ENCODE measurements around the gene MTHFD1L. TPM values are rescaled to one million over a fixed set of nuclear protein-coding genes. Genes with fewer than 3 reads are reported as not detected.

Gene MTHFD1L
- total and polyA plus RNA-seq, 7 experiments from 2014 or later: 5.7 to 57.8 (median 7.8) TPM

DNA sequence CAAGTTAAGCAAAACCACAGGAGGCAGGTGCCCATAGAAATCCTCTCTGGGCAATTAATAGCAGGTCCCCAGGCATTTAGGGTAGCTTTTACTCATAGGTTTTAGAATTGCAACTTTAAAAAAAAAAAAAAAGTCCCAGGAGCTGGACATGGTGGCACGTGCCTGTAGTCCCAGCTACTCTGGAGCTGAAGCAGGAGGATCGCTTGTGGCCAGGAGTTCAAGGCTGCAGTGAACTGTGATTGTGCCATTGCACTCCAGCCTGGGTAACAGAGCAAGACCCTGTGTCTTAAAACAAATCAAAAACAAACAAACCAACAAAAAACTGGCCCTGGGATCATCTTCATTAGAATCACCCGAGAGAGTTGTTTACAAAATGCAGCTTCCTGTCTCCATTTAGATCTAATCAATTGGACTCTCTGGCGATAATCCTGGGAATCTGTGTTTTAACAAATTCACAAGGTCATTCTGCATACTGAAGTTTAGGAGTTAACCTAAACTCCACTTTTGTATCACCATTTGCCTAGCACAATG is 242.5 kb downstream of the MTHFD1L start:
- H3K36me3 Mint-ChIP-seq: peaks cover 0 to 5% (median 0%) of the 10 kb centered on the region in 5 donors
- Histone ChIP-seq H3K4me3 (ENCODE audit: low read length) (no peak overlapping the region), H3K9me3 (ENCODE audit: control insufficient read depth in 2 of 3, low read length in 3 of 3) (no peaks in the 10 kb centered on the region), H3K36me3 (ENCODE audit: control insufficient read depth in 2 of 3, insufficient read depth in 3 of 3, low read length in 3 of 3) (no peaks in the 10 kb centered on the region), H3K4me1 (ENCODE audit: control insufficient read depth in 2 of 2, insufficient read depth in 2 of 2, low read length in 2 of 2) (no peaks in the 10 kb centered on the region), H3K27me3 (ENCODE audit: control insufficient read depth in 2 of 2, insufficient read depth in 2 of 2, low read length in 2 of 2) (no peaks in the 10 kb centered on the region), H3K27ac (ENCODE audit: low read depth, low read length) (no peak overlapping the region)
- peaks cover 0 to 1% (median 0%) of the 10 kb centered on the region in 7 donors for H3K4me1 Mint-ChIP-seq
- no peak overlapping the region for H3K27ac Mint-ChIP-seq
- ATAC-seq (no peak), DNase-seq (no peak)
- H3K27me3 Mint-ChIP-seq: peaks cover 0 to 14% (median 12%) of the 10 kb centered on the region in 5 donors
- H3K9me3 Mint-ChIP-seq: no peaks in the 10 kb centered on the region
- no peak overlapping the region for H3K4me3 Mint-ChIP-seq
- intact Hi-C loops (cut with micrococcal nuclease): no loop called here
- ChIA-PET POLR2A (no interaction called here), CTCF (no interaction called here)

GRCh38 chr6:151108548-151108947 is 243.0 kb downstream of the MTHFD1L start:
- ATAC-seq (no peak), DNase-seq (no peak)
- H3K9me3 Mint-ChIP-seq: peaks cover 0 to 3% (median 0%) of the 10 kb centered on the region in 11 donors
- H3K27ac Mint-ChIP-seq: no peak overlapping the region
- H3K36me3 Mint-ChIP-seq: peaks cover 0 to 3% (median 0%) of the 10 kb centered on the region in 5 donors
- H3K4me1 Mint-ChIP-seq: peaks cover 0 to 1% (median 0%) of the 10 kb centered on the region in 7 donors
- Histone ChIP-seq H3K4me3 (ENCODE audit: low read length) (no peak overlapping the region), H3K4me1 (ENCODE audit: control insufficient read depth in 2 of 2, insufficient read depth in 2 of 2, low read length in 2 of 2) (no peaks in the 10 kb centered on the region), H3K36me3 (ENCODE audit: control insufficient read depth in 2 of 3, insufficient read depth in 3 of 3, low read length in 3 of 3) (no peaks in the 10 kb centered on the region), H3K27ac (ENCODE audit: low read depth, low read length) (no peak overlapping the region), H3K27me3 (ENCODE audit: control insufficient read depth in 2 of 2, insufficient read depth in 2 of 2, low read length in 2 of 2) (no peaks in the 10 kb centered on the region), H3K9me3 (ENCODE audit: control insufficient read depth in 2 of 3, low read length in 3 of 3) (no peaks in the 10 kb centered on the region)
- intact Hi-C loops (cut with micrococcal nuclease): no loop called here
- H3K27me3 Mint-ChIP-seq: peaks cover 3 to 16% (median 12%) of the 10 kb centered on the region in 5 donors
- POLR2A ChIA-PET: no interaction called here
- CTCF ChIA-PET: no interaction called here
- no peak overlapping the region for H3K4me3 Mint-ChIP-seq

GRCh38 chr6:151109361-151109760 is 243.9 kb downstream of the MTHFD1L start:
- peaks cover 3 to 16% (median 12%) of the 10 kb centered on the region in 5 donors for H3K27me3 Mint-ChIP-seq
- no peaks in the 10 kb centered on the region for H3K27me3 ChIP-seq (ENCODE audit: control insufficient read depth in 2 of 2, insufficient read depth in 2 of 2, low read length in 2 of 2)
- POLR2A ChIA-PET: no interaction called here
- DNase-seq (no peak), ATAC-seq (no peak)
- no peak overlapping the region for H3K27ac Mint-ChIP-seq
- no peak overlapping the region for H3K4me3 ChIP-seq (ENCODE audit: low read length)
- intact Hi-C loops (cut with micrococcal nuclease): no loop called here
- CTCF ChIA-PET: no interaction called here
- H3K4me1 ChIP-seq (ENCODE audit: control insufficient read depth in 2 of 2, insufficient read depth in 2 of 2, low read length in 2 of 2): no peaks in the 10 kb centered on the region
- no peaks in the 10 kb centered on the region for H3K36me3 ChIP-seq (ENCODE audit: control insufficient read depth in 2 of 3, insufficient read depth in 3 of 3, low read length in 3 of 3)
- peaks cover 0 to 3% (median 0%) of the 10 kb centered on the region in 11 donors for H3K9me3 Mint-ChIP-seq
- no peaks in the 10 kb centered on the region for H3K36me3 Mint-ChIP-seq
- no peaks in the 10 kb centered on the region for H3K9me3 ChIP-seq (ENCODE audit: control insufficient read depth in 2 of 3, low read length in 3 of 3)
- H3K4me3 Mint-ChIP-seq: no peak overlapping the region
- H3K4me1 Mint-ChIP-seq: peaks cover 0 to 1% (median 0%) of the 10 kb centered on the region in 7 donors
- H3K27ac ChIP-seq (ENCODE audit: low read depth, low read length): no peak overlapping the region

- Mint-ChIP-seq H3K9me3 (peaks cover 0 to 3% (median 0%) of the 10 kb centered on the region in 11 donors), H3K27ac (no peak overlapping the region), H3K4me3 (no peak overlapping the region), H3K4me1 (peaks cover 0 to 1% (median 0%) of the 10 kb centered on the region in 7 donors), H3K36me3 (no peaks in the 10 kb centered on the region), H3K27me3 (peaks cover 3 to 16% (median 12%) of the 10 kb centered on the region in 5 donors)
- DNase-seq (no peak), ATAC-seq (no peak)
- Histone ChIP-seq H3K9me3 (ENCODE audit: control insufficient read depth in 2 of 3, low read length in 3 of 3) (no peaks in the 10 kb centered on the region), H3K4me3 (ENCODE audit: low read length) (no peak overlapping the region), H3K4me1 (ENCODE audit: control insufficient read depth in 2 of 2, insufficient read depth in 2 of 2, low read length in 2 of 2) (no peaks in the 10 kb centered on the region), H3K27ac (ENCODE audit: low read depth, low read length) (no peak overlapping the region), H3K36me3 (ENCODE audit: control insufficient read depth in 2 of 3, insufficient read depth in 3 of 3, low read length in 3 of 3) (no peaks in the 10 kb centered on the region), H3K27me3 (ENCODE audit: control insufficient read depth in 2 of 2, insufficient read depth in 2 of 2, low read length in 2 of 2) (no peaks in the 10 kb centered on the region)
- CTCF ChIA-PET: no interaction called here
- intact Hi-C loops (cut with micrococcal nuclease): no loop called here
- POLR2A ChIA-PET: no interaction called here
Measured at GRCh38 chr6:151109869-151110575, 244.5 kb downstream of the MTHFD1L start.

DNA sequence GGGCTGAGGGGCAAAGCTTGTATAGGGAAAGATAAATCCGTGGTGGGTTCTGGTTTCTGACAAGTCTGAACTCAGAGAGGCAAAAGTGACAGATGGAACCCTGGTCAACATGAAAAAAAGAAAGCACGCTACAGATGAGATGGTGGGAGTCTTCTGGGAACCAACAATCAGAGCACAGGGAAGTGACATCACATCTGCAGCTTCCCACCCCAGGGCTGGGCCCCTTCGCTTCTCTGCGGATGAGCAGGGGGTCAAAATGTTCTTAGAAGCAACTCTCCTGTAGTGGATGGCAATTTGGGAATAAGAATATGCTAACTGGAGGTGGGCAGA is 245.0 kb downstream of the MTHFD1L start:
- no peaks in the 10 kb centered on the region for H3K36me3 ChIP-seq (ENCODE audit: control insufficient read depth in 2 of 3, insufficient read depth in 3 of 3, low read length in 3 of 3)
- H3K27ac ChIP-seq (ENCODE audit: low read depth, low read length): no peak overlapping the region
- CTCF ChIA-PET: no interaction called here
- peaks cover 0 to 1% (median 0%) of the 10 kb centered on the region in 7 donors for H3K4me1 Mint-ChIP-seq
- intact Hi-C loops (cut with micrococcal nuclease): no loop called here
- H3K9me3 Mint-ChIP-seq: peaks cover 0 to 3% (median 0%) of the 10 kb centered on the region in 11 donors
- no peak overlapping the region for H3K27ac Mint-ChIP-seq
- no peak overlapping the region for H3K4me3 ChIP-seq (ENCODE audit: low read length)
- H3K36me3 Mint-ChIP-seq: no peaks in the 10 kb centered on the region
- ATAC-seq (no peak), DNase-seq (no peak)
- POLR2A ChIA-PET: no interaction called here
- no peaks in the 10 kb centered on the region for H3K4me1 ChIP-seq (ENCODE audit: control insufficient read depth in 2 of 2, insufficient read depth in 2 of 2, low read length in 2 of 2)
- peaks cover 3 to 16% (median 12%) of the 10 kb centered on the region in 5 donors for H3K27me3 Mint-ChIP-seq
- H3K9me3 ChIP-seq (ENCODE audit: control insufficient read depth in 2 of 3, low read length in 3 of 3): no peaks in the 10 kb centered on the region
- H3K4me3 Mint-ChIP-seq: no peak overlapping the region
- H3K27me3 ChIP-seq (ENCODE audit: control insufficient read depth in 2 of 2, insufficient read depth in 2 of 2, low read length in 2 of 2): no peaks in the 10 kb centered on the region

DNA sequence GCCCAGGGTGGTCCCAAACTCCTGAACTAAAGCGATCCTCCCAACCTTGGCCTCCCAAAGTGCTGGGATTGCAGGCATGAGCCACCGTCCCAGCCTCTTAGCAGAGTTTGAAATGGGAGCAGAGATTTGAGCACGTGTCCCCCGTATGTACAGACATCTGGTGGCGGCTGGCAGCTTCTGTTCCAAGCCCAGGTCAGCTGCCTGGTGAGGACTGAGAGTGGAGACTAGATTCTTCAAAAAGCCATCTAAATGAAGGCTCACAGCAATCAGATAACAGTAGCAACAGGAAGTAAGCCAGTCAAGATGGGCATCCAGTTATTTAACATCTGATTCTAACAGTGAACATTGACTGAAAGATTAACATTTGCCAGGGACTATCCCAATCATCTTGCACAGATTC is 246.2 kb downstream of the MTHFD1L start:
- ChIA-PET CTCF (interaction anchor here (0.6 kb wide), 1 partner anchor 10 kb away, joined by 3 read pairs; no protein-coding TSS in a partner anchor), POLR2A (no interaction called here)
- peaks cover 0 to 1% (median 0%) of the 10 kb centered on the region in 7 donors for H3K4me1 Mint-ChIP-seq
- no peak for DNase-seq
- intact Hi-C loops (cut with micrococcal nuclease): no loop called here
- H3K4me1 ChIP-seq (ENCODE audit: control insufficient read depth in 2 of 2, insufficient read depth in 2 of 2, low read length in 2 of 2): no peaks in the 10 kb centered on the region
- H3K9me3 Mint-ChIP-seq: peaks cover 0 to 3% (median 0%) of the 10 kb centered on the region in 11 donors
- H3K27me3 ChIP-seq (ENCODE audit: control insufficient read depth in 2 of 2, insufficient read depth in 2 of 2, low read length in 2 of 2): no peaks in the 10 kb centered on the region
- H3K27ac Mint-ChIP-seq: no peak overlapping the region
- no peak overlapping the region for H3K27ac ChIP-seq (ENCODE audit: low read depth, low read length)
- no peak overlapping the region for H3K4me3 ChIP-seq (ENCODE audit: low read length)
- no peaks in the 10 kb centered on the region for H3K9me3 ChIP-seq (ENCODE audit: control insufficient read depth in 2 of 3, low read length in 3 of 3)
- H3K36me3 Mint-ChIP-seq: no peaks in the 10 kb centered on the region
- H3K36me3 ChIP-seq (ENCODE audit: control insufficient read depth in 2 of 3, insufficient read depth in 3 of 3, low read length in 3 of 3): no peaks in the 10 kb centered on the region
- no peak overlapping the region for H3K4me3 Mint-ChIP-seq
- peaks cover 3 to 16% (median 12%) of the 10 kb centered on the region in 5 donors for H3K27me3 Mint-ChIP-seq
- ATAC-seq: no peak

- no peaks in the 10 kb centered on the region for H3K4me1 ChIP-seq (ENCODE audit: control insufficient read depth in 2 of 2, insufficient read depth in 2 of 2, low read length in 2 of 2)
- H3K36me3 Mint-ChIP-seq: no peaks in the 10 kb centered on the region
- H3K27ac Mint-ChIP-seq: no peak overlapping the region
- intact Hi-C loops (cut with micrococcal nuclease): no loop called here
- ATAC-seq (no peak), DNase-seq (no peak)
- no peaks in the 10 kb centered on the region for H3K9me3 ChIP-seq (ENCODE audit: control insufficient read depth in 2 of 3, low read length in 3 of 3)
- no peak overlapping the region for H3K4me3 Mint-ChIP-seq
- ChIA-PET POLR2A (no interaction called here), CTCF (no interaction called here)
- peaks cover 0 to 3% (median 0%) of the 10 kb centered on the region in 11 donors for H3K9me3 Mint-ChIP-seq
- no peaks in the 10 kb centered on the region for H3K27me3 ChIP-seq (ENCODE audit: control insufficient read depth in 2 of 2, insufficient read depth in 2 of 2, low read length in 2 of 2)
- no peaks in the 10 kb centered on the region for H3K36me3 ChIP-seq (ENCODE audit: control insufficient read depth in 2 of 3, insufficient read depth in 3 of 3, low read length in 3 of 3)
- no peak overlapping the region for H3K27ac ChIP-seq (ENCODE audit: low read depth, low read length)
- H3K4me3 ChIP-seq (ENCODE audit: low read length): no peak overlapping the region
- peaks cover 0 to 1% (median 0%) of the 10 kb centered on the region in 7 donors for H3K4me1 Mint-ChIP-seq
- peaks cover 3 to 16% (median 12%) of the 10 kb centered on the region in 5 donors for H3K27me3 Mint-ChIP-seq
Measured at GRCh38 chr6:151112130-151112529, 246.6 kb downstream of the MTHFD1L start.
